Measurements from ENCODE around the gene KCNAB1. TPM values are rescaled to one million over a fixed set of nuclear protein-coding genes. Genes with fewer than 3 reads are reported as not detected.

The KCNAB1 gene
- total RNA-seq, 1 donor from 2014 or later: 0.21 TPM

DNA sequence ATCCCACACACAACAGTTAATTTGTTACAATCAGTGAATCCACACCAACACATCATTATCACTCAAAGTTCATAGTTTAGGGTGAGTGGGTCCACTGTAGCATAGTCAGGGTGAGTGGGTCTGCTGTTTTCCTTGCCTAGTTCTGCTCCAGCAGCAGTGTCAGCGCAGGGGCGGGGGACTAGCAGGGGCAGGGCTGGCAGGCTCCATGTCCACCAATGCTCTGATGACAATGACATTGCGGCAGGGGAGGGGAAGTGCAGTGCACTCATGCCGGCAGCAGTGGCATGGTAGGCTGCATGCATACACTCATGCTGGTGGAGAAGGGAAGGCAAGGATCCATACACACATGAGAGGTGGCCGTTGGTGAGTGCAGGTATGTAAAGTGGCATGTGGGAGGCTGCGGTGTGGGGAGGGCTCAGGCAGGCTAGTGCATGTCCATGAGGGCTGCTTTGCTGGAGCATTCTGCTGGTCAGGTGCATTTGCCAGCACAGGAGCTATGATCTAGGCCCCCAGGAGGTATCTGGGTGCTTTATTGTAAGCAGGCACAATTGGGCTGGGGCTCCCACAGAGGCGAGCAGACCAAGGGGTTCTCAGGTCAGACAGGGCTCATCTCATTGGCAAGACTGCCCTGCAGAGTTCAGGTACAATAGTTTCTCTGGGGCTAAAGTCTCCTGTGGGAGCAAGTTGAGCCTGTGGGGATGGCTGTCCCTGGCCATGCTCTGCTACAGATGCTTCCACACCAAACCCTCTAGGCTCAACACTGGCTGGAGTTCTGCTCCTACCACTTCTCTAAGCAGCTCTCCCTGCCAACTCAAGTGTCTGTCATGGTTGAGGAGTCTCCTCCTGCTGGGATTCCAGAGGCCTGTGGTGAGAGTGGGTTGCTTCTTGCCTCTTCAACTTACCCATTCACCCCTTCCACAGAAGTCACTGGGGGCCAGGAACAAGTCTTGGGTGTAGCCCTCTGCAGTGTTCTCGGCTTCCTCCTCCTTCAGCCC lies 81.3 kb downstream of the KCNAB1 start:
- Mint-ChIP-seq H3K9me3 (ENCODE audit: unreplicated experiment) (no peaks in the 10 kb centered on the region), H3K27ac (ENCODE audit: unreplicated experiment) (no peak overlapping the region), H3K36me3 (ENCODE audit: unreplicated experiment) (no peaks in the 10 kb centered on the region), H3K4me3 (ENCODE audit: unreplicated experiment) (no peak overlapping the region), H3K4me1 (ENCODE audit: unreplicated experiment) (peaks cover 12% of the 10 kb centered on the region), H3K27me3 (ENCODE audit: unreplicated experiment) (peaks cover 21% of the 10 kb centered on the region)
- DNase-seq (ENCODE audit: extremely low spot score, unreplicated experiment): no peak
- TF ChIP-seq, protein P1, sequence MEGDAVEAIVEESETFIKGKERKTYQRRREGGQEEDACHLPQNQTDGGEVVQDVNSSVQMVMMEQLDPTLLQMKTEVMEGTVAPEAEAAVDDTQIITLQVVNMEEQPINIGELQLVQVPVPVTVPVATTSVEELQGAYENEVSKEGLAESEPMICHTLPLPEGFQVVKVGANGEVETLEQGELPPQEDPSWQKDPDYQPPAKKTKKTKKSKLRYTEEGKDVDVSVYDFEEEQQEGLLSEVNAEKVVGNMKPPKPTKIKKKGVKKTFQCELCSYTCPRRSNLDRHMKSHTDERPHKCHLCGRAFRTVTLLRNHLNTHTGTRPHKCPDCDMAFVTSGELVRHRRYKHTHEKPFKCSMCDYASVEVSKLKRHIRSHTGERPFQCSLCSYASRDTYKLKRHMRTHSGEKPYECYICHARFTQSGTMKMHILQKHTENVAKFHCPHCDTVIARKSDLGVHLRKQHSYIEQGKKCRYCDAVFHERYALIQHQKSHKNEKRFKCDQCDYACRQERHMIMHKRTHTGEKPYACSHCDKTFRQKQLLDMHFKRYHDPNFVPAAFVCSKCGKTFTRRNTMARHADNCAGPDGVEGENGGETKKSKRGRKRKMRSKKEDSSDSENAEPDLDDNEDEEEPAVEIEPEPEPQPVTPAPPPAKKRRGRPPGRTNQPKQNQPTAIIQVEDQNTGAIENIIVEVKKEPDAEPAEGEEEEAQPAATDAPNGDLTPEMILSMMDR (IDR thresholded peaks at IDR 0.05): no peak

DNA sequence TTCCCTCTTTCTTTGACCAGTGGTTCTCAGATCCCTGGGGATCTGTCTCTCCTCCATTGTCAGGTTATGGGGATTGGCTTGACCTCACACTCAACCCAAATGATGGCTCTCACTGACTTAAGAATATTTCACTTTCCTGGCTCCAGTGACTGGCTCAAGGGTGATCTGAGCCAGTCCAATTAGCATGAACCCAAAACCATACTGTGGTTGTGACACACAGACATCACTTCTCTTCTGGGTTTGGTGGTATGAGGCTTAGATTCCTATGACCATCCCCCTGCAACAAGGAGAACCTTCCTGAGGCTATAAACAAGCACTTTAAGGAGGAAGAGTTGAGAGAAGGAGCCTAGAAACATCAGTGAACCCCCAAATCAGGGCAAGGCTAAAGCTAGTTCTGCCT lies 85.8 kb downstream of the KCNAB1 start:
- Mint-ChIP-seq H3K4me3 (ENCODE audit: unreplicated experiment) (no peak overlapping the region), H3K27me3 (ENCODE audit: unreplicated experiment) (peaks cover 6% of the 10 kb centered on the region), H3K27ac (ENCODE audit: unreplicated experiment) (no peak overlapping the region), H3K36me3 (ENCODE audit: unreplicated experiment) (no peaks in the 10 kb centered on the region), H3K4me1 (ENCODE audit: unreplicated experiment) (peaks cover 12% of the 10 kb centered on the region), H3K9me3 (ENCODE audit: unreplicated experiment) (no peaks in the 10 kb centered on the region)
- TF ChIP-seq, protein P1 (IDR thresholded peaks at IDR 0.05): no peak
- no peak for DNase-seq (ENCODE audit: extremely low spot score, unreplicated experiment)

DNA sequence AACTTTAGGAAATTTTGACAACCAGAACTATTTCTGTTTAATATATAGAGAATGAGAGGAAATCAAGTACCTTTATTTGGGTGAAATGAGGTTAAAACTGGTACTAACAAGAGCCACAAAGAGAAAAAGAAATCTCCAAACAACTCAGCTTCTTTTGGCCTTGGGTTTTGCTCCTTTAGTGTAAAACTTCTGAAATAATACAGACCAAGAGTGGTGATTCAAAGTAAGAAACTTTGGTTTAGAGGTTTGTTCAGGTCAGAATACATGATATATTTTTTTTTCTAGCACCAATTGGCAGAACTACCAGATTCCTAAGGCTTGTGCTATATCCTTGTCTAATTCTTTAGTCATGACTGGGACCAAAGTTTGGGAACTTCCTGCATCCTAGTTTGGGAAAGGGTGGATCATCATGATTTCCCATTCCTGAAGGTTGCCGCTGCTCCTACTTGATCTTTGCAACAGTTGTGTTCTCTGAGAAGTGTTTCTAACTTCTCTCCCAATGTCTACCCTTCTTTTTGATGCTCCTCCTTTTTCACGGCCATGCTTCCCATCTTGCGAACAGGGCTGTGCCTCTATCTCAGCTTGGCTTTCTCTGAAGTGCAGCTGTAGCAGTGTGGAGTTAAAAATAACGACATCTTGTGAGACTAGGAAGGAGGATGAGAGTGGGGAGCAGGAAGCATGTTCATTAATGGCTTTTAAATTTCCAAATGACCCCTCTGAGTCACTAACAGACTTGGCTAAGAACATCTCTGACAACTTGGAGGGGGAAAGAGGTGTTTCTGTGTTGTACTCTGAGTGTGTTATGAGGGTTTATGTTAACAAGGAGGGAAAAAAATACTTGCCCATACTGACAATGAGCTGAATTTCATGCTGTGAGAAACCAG lies 87.7 kb downstream of the KCNAB1 start:
- Mint-ChIP-seq H3K27me3 (ENCODE audit: unreplicated experiment) (peaks cover 16% of the 10 kb centered on the region), H3K4me3 (ENCODE audit: unreplicated experiment) (no peak overlapping the region), H3K4me1 (ENCODE audit: unreplicated experiment) (peaks cover 9% of the 10 kb centered on the region), H3K9me3 (ENCODE audit: unreplicated experiment) (no peaks in the 10 kb centered on the region), H3K27ac (ENCODE audit: unreplicated experiment) (no peak overlapping the region), H3K36me3 (ENCODE audit: unreplicated experiment) (no peaks in the 10 kb centered on the region)
- DNase-seq (ENCODE audit: extremely low spot score, unreplicated experiment): no peak
- TF ChIP-seq, protein P1 (IDR thresholded peaks at IDR 0.05): no peak

DNA sequence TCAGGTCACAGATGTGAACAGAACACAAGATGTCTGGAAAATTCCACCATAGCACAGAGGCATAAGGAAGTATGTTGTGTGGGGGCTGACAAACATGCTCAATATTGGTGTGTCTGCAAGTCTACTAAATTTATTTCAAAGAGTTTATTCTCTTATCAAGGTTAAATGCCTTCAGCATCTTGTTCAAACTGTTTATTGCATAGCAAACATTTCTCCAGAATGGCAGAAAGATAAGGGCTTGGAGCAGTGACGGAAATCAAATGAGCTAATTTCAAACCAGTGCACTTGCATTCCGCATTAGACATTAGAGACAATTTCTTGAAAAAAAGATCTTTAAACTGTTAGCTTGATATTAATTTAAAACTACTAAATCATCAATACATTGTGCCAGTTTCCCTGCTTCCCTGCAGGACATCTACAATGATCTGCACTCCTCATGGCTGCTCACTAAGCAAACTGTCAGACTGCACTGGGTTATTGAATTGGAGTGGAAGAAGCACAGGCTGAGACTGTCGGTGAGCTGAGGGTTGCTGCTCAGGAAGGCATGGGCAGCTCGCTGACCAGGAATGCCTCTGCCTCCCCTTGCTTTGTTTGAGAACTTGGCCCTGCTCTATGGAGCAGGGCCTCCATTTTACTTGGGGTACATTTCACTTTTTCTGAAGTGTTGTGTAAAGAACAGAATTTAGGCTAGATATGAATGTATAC lies 89.4 kb downstream of the KCNAB1 start:
- H3K27ac Mint-ChIP-seq (ENCODE audit: unreplicated experiment): no peak overlapping the region
- TF ChIP-seq, protein P1 (IDR thresholded peaks at IDR 0.05): no peak
- DNase-seq (ENCODE audit: extremely low spot score, unreplicated experiment): no peak
- no peaks in the 10 kb centered on the region for H3K4me1 Mint-ChIP-seq (ENCODE audit: unreplicated experiment)
- H3K9me3 Mint-ChIP-seq (ENCODE audit: unreplicated experiment): no peaks in the 10 kb centered on the region
- H3K27me3 Mint-ChIP-seq (ENCODE audit: unreplicated experiment): peaks cover 16% of the 10 kb centered on the region
- no peak overlapping the region for H3K4me3 Mint-ChIP-seq (ENCODE audit: unreplicated experiment)
- H3K36me3 Mint-ChIP-seq (ENCODE audit: unreplicated experiment): no peaks in the 10 kb centered on the region

Measured in osteocyte (in vitro differentiated cells).